Body of pancreas (tissue), 4 donors: ENCODE results near the gene SOAT2. TPM values are rescaled to one million over a fixed set of nuclear protein-coding genes. Genes with fewer than 3 reads are reported as not detected.

Source experiments
- ATAC-seq: fragments of 150-250 bp; one replicate; pipeline ENCODE4 v1.9.1; 2016
- DNase-seq, 4 donors: peaks; one replicate each; pipeline ENCODE4 v3.0.0-alpha.2; 2019
- H3K27ac ChIP-seq, 4 donors: fragments of 200-600 bp; sonication (generic); 1 replicate in 3 of 4; 2 replicates in 1 of 4; pipeline versions ENCODE4 v1.5.1 to v1.6.1; 2016 to 2019; ENCODE audit warnings: mild to moderate bottlenecking in 1 of 4, mixed read lengths in 1 of 4, moderate library complexity in 1 of 4
- H3K27me3 ChIP-seq, 2 donors: fragments of 200-600 bp; sonication (generic); one replicate each; pipeline ENCODE4 v1.6.0; 2016; ENCODE audit warnings: mild to moderate bottlenecking in 1 of 2
- H3K36me3 ChIP-seq, 2 donors: fragments of 200-600 bp; sonication (generic); replicated peaks in 1 of 2; 2 replicates each; pipeline ENCODE4 v1.5.1; 2016; ENCODE audit warnings: low read depth in 2 of 2; ENCODE audit not compliant: insufficient read depth in 1 of 2
- H3K4me1 ChIP-seq: fragments of 200-600 bp; sonication (generic); one replicate; pipeline ENCODE4 v1.6.0; 2016
- H3K4me3 ChIP-seq, 2 donors: fragments of 200-600 bp; sonication (generic); 1 replicate in 1 of 2; 2 replicates in 1 of 2; pipeline ENCODE4 v1.5.1; 2016 to 2019
- H3K9me3 ChIP-seq, 3 donors: fragments of 200-600 bp; sonication (generic); 1 replicate in 2 of 3; 2 replicates in 1 of 3; pipeline ENCODE4 v1.5.1; 2016
- CTCF ChIP-seq, 7 experiments: fragments of 450-650 bp in 4 of 7; fragments of 200-600 bp in 3 of 7; sonication (generic) in 3 of 7; IDR thresholded peaks; one replicate each; pipeline ENCODE4 v1.5.1; 2016 to 2019; ENCODE audit warnings: antibody characterized with exemption in 7 of 7
- POLR2A ChIP-seq, 3 donors: fragments of 450-650 bp; IDR thresholded peaks; one replicate each; pipeline ENCODE4 v1.6.1; 2016; ENCODE audit warnings: antibody characterized with exemption in 3 of 3, mild to moderate bottlenecking in 2 of 3
- WGBS, 2 donors: methylation state at CpG; one replicate each; pipeline ENCODE4 v1.1.5; 2017; 5-methylcytosine and 5-hydroxymethylcytosine counted together
- intact Hi-C: fragments of 100-400 bp; cut with DNase I; formaldehyde crosslinking; loops from one replicate; pipeline ENCODE4 v1.15.1; 2023
- total RNA-seq, 2 donors: library from RNA; depleted of rRNA; stranded (reverse); fragments of >200 nt; gene quantifications; one replicate each; pipeline ENCODE4 v1.1.0, GENCODE V29; 2016

The SOAT2 gene
- total RNA-seq, 2 donors from 2014 or later, result not detected

- Histone ChIP-seq H3K9me3 (no peaks in the 10 kb centered on the region), H3K27ac (no peak overlapping the region), H3K36me3 (no peaks in the 10 kb centered on the region), H3K4me3 (no peak overlapping the region), H3K4me1 (no peaks in the 10 kb centered on the region), H3K27me3 (no peaks in the 10 kb centered on the region)
- WGBS, 2 donors, result 80 to 86% methylated on average over 12 of the region's 12 CpGs
- intact Hi-C loops, result no loop called here
- no peak for ATAC-seq
- DNase-seq, result no peak
- TF ChIP-seq CTCF (IDR thresholded peaks at IDR 0.05) (no peak), POLR2A (IDR thresholded peaks at IDR 0.05) (no peak)
Observed at GRCh38 chr12:53120685-53121525, 17.6 kb downstream of the SOAT2 start.

- Histone ChIP-seq H3K27ac (no peak overlapping the region), H3K4me1 (no peaks in the 10 kb centered on the region), H3K9me3 (no peaks in the 10 kb centered on the region), H3K4me3 (no peak overlapping the region), H3K27me3 (no peaks in the 10 kb centered on the region), H3K36me3 (no peaks in the 10 kb centered on the region)
- intact Hi-C loops, result no loop called here
- WGBS, 2 donors, result 84 to 93% methylated on average over 2 to 10 of the region's 10 CpGs
- ATAC-seq (no peak), DNase-seq (no peak)
- TF ChIP-seq CTCF (IDR thresholded peaks at IDR 0.05) (no peak), POLR2A (IDR thresholded peaks at IDR 0.05) (no peak)
Observed at GRCh38 chr12:53122961-53123468, 19.7 kb downstream of the SOAT2 start.

GRCh38 chr12:53123578-53124351 is 20.5 kb downstream of the SOAT2 start:
- DNase-seq (no peak), ATAC-seq (no peak)
- Histone ChIP-seq H3K4me3 (no peak overlapping the region), H3K4me1 (no peaks in the 10 kb centered on the region), H3K9me3 (no peaks in the 10 kb centered on the region), H3K27me3 (no peaks in the 10 kb centered on the region), H3K36me3 (no peaks in the 10 kb centered on the region), H3K27ac (no peak overlapping the region)
- intact Hi-C loops, result no loop called here
- WGBS, 2 donors, result 83 to 88% methylated on average over 10 to 16 of the region's 16 CpGs
- TF ChIP-seq CTCF (IDR thresholded peaks at IDR 0.05), result no peak
- TF ChIP-seq POLR2A (IDR thresholded peaks at IDR 0.05), result no peak

- TF ChIP-seq POLR2A (IDR thresholded peaks at IDR 0.05) (no peak), CTCF (IDR thresholded peaks at IDR 0.05) (no peak)
- no peaks in the 10 kb centered on the region for H3K36me3 ChIP-seq
- H3K4me1 ChIP-seq, result no peaks in the 10 kb centered on the region
- H3K4me3 ChIP-seq, result no peak overlapping the region
- ATAC-seq (no peak), DNase-seq (no peak)
- no peaks in the 10 kb centered on the region for H3K9me3 ChIP-seq
- H3K27ac ChIP-seq, result no peak overlapping the region
- intact Hi-C loops, result no loop called here
- H3K27me3 ChIP-seq, result no peaks in the 10 kb centered on the region
Observed at GRCh38 chr12:53124352-53124723, 21.1 kb downstream of the SOAT2 start.
